ENCODE data around the gene CENPF.

Gene CENPF

DNA sequence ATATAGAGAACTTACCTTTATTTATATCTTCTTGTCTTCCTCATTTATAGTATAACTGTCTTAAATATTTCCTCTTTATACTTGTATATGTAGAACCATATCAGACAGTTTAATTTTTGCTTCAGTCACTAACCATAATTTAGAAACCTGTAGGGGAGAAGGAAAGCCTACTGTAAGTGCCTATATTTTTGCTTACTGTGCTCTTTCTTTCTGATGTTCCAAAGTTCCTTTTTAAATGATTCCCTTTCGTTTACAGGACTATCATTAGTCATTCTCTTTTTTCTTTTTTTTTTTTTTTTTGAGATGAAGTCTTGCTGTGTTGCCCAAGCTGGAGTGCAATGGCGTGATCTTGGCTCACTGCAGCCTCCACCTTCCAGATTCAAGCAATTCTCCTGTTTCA lies 109.7 kb downstream of the CENPF start:
- no peak for DNase-seq (ENCODE audit: low read depth in 2 of 2)
